H9 (cell line): ENCODE data around the gene CCDC85A. TPM values are rescaled to one million over a fixed set of nuclear protein-coding genes. Genes with fewer than 3 reads are reported as not detected.

ENCODE experiments used
- DNase-seq: peaks from one replicate; pipeline ENCODE4 v3.0.0-alpha.2; 2017
- H2AFZ ChIP-seq: one replicate; pipeline ENCODE4 v1.6.1; 2013; ENCODE audit warnings: mild to moderate bottlenecking, low read length, control low read depth, moderate library complexity
- H2AK5ac ChIP-seq: 2 replicates; pipeline ENCODE4 v1.6.1; 2013; ENCODE audit warnings: low read length, control low read depth, mixed read lengths; ENCODE audit not compliant: insufficient read length
- H2BK120ac ChIP-seq: one replicate; pipeline ENCODE4 v1.6.1; 2013; ENCODE audit warnings: low read depth, mild to moderate bottlenecking, low read length, control low read depth, inconsistent platforms; ENCODE audit not compliant: poor library complexity, severe bottlenecking
- H2BK12ac ChIP-seq: 2 replicates; pipeline ENCODE4 v1.6.1; 2013; ENCODE audit warnings: low read length, control low read depth, mixed read lengths, low read depth; ENCODE audit not compliant: insufficient read length
- H2BK15ac ChIP-seq: 2 replicates; pipeline ENCODE4 v1.6.1; 2013; ENCODE audit warnings: low read depth, low read length, control low read depth
- H2BK20ac ChIP-seq: one replicate; pipeline ENCODE4 v1.6.1; 2013; ENCODE audit warnings: low read depth, mild to moderate bottlenecking, low read length, control low read depth, inconsistent platforms; ENCODE audit not compliant: poor library complexity, severe bottlenecking
- H2BK5ac ChIP-seq: 2 replicates; pipeline ENCODE4 v1.6.1; 2013; ENCODE audit warnings: low read length, control low read depth, mixed read lengths; ENCODE audit not compliant: insufficient read length
- H3K14ac ChIP-seq: 2 replicates; pipeline ENCODE4 v1.6.1; 2013; ENCODE audit warnings: low read length, control low read depth; ENCODE audit not compliant: insufficient read depth
- H3K18ac ChIP-seq: 2 replicates; pipeline ENCODE4 v1.6.1; 2013; ENCODE audit warnings: low read depth, mild to moderate bottlenecking, mixed read lengths, low read length, control low read depth; ENCODE audit not compliant: insufficient read length
- H3K23ac ChIP-seq: 2 replicates; pipeline ENCODE4 v1.6.1; 2013; ENCODE audit warnings: low read length, control low read depth, mixed read lengths, low read depth; ENCODE audit not compliant: insufficient read length
- H3K23me2 ChIP-seq: 2 replicates; pipeline ENCODE4 v1.6.1; 2013; ENCODE audit warnings: low read depth, mild to moderate bottlenecking, mixed read lengths, low read length, control low read depth; ENCODE audit not compliant: insufficient read length, poor library complexity, severe bottlenecking
- H3K27ac ChIP-seq: 2 replicates; pipeline ENCODE4 v1.5.1; 2013; ENCODE audit warnings: low read length, control low read depth, mixed read lengths, low read depth; ENCODE audit not compliant: insufficient read length
- H3K27me3 ChIP-seq: 2 replicates; pipeline ENCODE4 v1.6.1; 2013; ENCODE audit warnings: low read length, control low read depth, inconsistent platforms; ENCODE audit not compliant: insufficient read depth
- H3K4ac ChIP-seq: 2 replicates; pipeline ENCODE4 v1.6.1; 2013; ENCODE audit warnings: low read depth, mild to moderate bottlenecking, control low read depth, inconsistent platforms, low read length, moderate library complexity
- H3K4me1 ChIP-seq: 2 replicates; pipeline ENCODE4 v1.6.1; 2013; ENCODE audit warnings: low read length, control low read depth, inconsistent platforms; ENCODE audit not compliant: insufficient read depth
- H3K4me2 ChIP-seq: 2 replicates; pipeline ENCODE4 v1.6.1; 2013; ENCODE audit warnings: low read length, control low read depth, mixed read lengths; ENCODE audit not compliant: insufficient read length, insufficient read depth
- H3K56ac ChIP-seq: 2 replicates; pipeline ENCODE4 v1.6.1; 2013; ENCODE audit warnings: low read depth, mild to moderate bottlenecking, mixed read lengths, low read length, control low read depth; ENCODE audit not compliant: insufficient read length
- H3K79me1 ChIP-seq: 2 replicates; pipeline ENCODE4 v1.6.1; 2013; ENCODE audit warnings: low read depth, mild to moderate bottlenecking, moderate library complexity, low read length, control low read depth, inconsistent platforms; ENCODE audit not compliant: insufficient read depth, poor library complexity, severe bottlenecking
- H3K79me2 ChIP-seq: 2 replicates; pipeline ENCODE4 v1.6.1; 2013; ENCODE audit warnings: low read length, control low read depth, inconsistent platforms; ENCODE audit not compliant: insufficient read depth
- H3K9ac ChIP-seq: 2 replicates; pipeline ENCODE4 v1.6.1; 2013; ENCODE audit warnings: low read length, control low read depth, mixed read lengths; ENCODE audit not compliant: insufficient read length; ENCODE audit errors: extremely low read depth
- H3K9me3 ChIP-seq: one replicate; pipeline ENCODE4 v1.6.1; 2013; ENCODE audit warnings: low read depth, low read length, inconsistent platforms; ENCODE audit not compliant: control insufficient read depth
- H3T11ph ChIP-seq: one replicate; pipeline ENCODE4 v1.6.1; 2013; ENCODE audit warnings: mild to moderate bottlenecking, low read length, control low read depth, inconsistent platforms
- H4K20me1 ChIP-seq: one replicate; pipeline ENCODE4 v1.6.1; 2013; ENCODE audit not compliant: control insufficient read depth, insufficient read length, insufficient read depth
- H4K5ac ChIP-seq: 2 replicates; pipeline ENCODE4 v1.6.1; 2013; ENCODE audit warnings: low read depth, mild to moderate bottlenecking, mixed read lengths, low read length, control low read depth; ENCODE audit not compliant: insufficient read length
- H4K8ac ChIP-seq: replicated peaks from 2 replicates; pipeline ENCODE4 v1.6.1; 2013; ENCODE audit warnings: low read length, control low read depth, mixed read lengths, low read depth; ENCODE audit not compliant: insufficient read length
- H4K91ac ChIP-seq: 2 replicates; pipeline ENCODE4 v1.6.1; 2013; ENCODE audit warnings: low read depth, mild to moderate bottlenecking, moderate library complexity, mixed read lengths, low read length, control low read depth; ENCODE audit not compliant: insufficient read length
- H3K27ac Mint-ChIP-seq, 3 experiments: 2 replicates in 2 of 3; 3 replicates in 1 of 3; pipeline ENCODE4 v1.8.0; 2020 to 2021; ENCODE audit warnings: mixed read lengths in 3 of 3, mild to moderate bottlenecking in 1 of 3, moderate library complexity in 1 of 3
- H3K27me3 Mint-ChIP-seq: 2 replicates; pipeline ENCODE4 v1.8.0; 2021; ENCODE audit warnings: low read depth, mild to moderate bottlenecking, moderate library complexity, mixed read lengths
- H3K36me3 Mint-ChIP-seq, 3 experiments: 2 replicates in 2 of 3; 3 replicates in 1 of 3; pipeline ENCODE4 v1.8.0; 2020 to 2021; ENCODE audit warnings: low read depth in 3 of 3, mixed read lengths in 3 of 3; ENCODE audit not compliant: insufficient read depth in 1 of 3
- H3K4me1 Mint-ChIP-seq, 2 experiments: 2 replicates each; pipeline ENCODE4 v1.8.0; 2020; ENCODE audit warnings: mixed read lengths in 2 of 2
- H3K4me3 Mint-ChIP-seq, 2 experiments: 2 replicates in 1 of 2; 3 replicates in 1 of 2; pipeline ENCODE4 v1.8.0; 2020 to 2021; ENCODE audit warnings: mild to moderate bottlenecking in 2 of 2, mixed read lengths in 2 of 2, moderate library complexity in 1 of 2
- H3K9me3 Mint-ChIP-seq, 2 experiments: 2 replicates in 1 of 2; 3 replicates in 1 of 2; pipeline ENCODE4 v1.8.0; 2020; ENCODE audit warnings: mild to moderate bottlenecking in 2 of 2, mixed read lengths in 2 of 2, moderate library complexity in 1 of 2
- whole genome bisulfite sequencing: extraction: QIAGEN DNeasy Blood & Tissue Kit; methylation state at CpG from one replicate; pipeline ENCODE4 v1.1.7; 2013; ENCODE audit warnings: missing lambda C conversion rate, low lambda C conversion rate, mixed read lengths; ENCODE audit not compliant: insufficient read length; ENCODE audit errors: extremely low coverage; 5-methylcytosine and 5-hydroxymethylcytosine counted together
- total RNA-seq: library from RNA; stranded (reverse); gene quantifications from 2 replicates; pipeline ENCODE4 v1.2.1, GENCODE V29; 2021
- TF ChIP-seq, protein P1 (sequence below): fragments of 200-600 bp; sonication (generic); conservative IDR thresholded peaks from 3 replicates; pipeline ENCODE4 v1.8.0; 2021; ENCODE audit warnings: antibody characterized with exemption, mild to moderate bottlenecking

Gene CCDC85A
- total RNA-seq, 1 experiment from 2014 or later = 0.17 TPM

GRCh38 chr2:56182420-56182819, 1.4 kb upstream of the CCDC85A start:
- Mint-ChIP-seq H3K4me1 (peaks cover 23 to 27% of the 10 kb centered on the region in 2 experiments), H3K27ac (no peak overlapping the region), H3K9me3 (peaks cover 0 to 3% of the 10 kb centered on the region in 2 experiments; a peak in 2 of 5 replicates), H3K4me3 (peak overlapping the region in 1 of 2 experiments; percentile 64; a peak in 2 of 5 replicates), H3K27me3 (peaks cover 97% of the 10 kb centered on the region), H3K36me3 (peaks cover 0 to 5% (median 0%) of the 10 kb centered on the region in 3 experiments; a peak in 3 of 7 replicates)
- TF ChIP-seq, protein P1, sequence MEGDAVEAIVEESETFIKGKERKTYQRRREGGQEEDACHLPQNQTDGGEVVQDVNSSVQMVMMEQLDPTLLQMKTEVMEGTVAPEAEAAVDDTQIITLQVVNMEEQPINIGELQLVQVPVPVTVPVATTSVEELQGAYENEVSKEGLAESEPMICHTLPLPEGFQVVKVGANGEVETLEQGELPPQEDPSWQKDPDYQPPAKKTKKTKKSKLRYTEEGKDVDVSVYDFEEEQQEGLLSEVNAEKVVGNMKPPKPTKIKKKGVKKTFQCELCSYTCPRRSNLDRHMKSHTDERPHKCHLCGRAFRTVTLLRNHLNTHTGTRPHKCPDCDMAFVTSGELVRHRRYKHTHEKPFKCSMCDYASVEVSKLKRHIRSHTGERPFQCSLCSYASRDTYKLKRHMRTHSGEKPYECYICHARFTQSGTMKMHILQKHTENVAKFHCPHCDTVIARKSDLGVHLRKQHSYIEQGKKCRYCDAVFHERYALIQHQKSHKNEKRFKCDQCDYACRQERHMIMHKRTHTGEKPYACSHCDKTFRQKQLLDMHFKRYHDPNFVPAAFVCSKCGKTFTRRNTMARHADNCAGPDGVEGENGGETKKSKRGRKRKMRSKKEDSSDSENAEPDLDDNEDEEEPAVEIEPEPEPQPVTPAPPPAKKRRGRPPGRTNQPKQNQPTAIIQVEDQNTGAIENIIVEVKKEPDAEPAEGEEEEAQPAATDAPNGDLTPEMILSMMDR = no peak
- H3T11ph ChIP-seq = no peak overlapping the region
- DNase-seq = peak; percentile 59
- peaks cover 64% of the 10 kb centered on the region for H3K27me3 ChIP-seq
- no peak overlapping the region for H3K18ac ChIP-seq
- H2BK15ac ChIP-seq = no peak overlapping the region
- H2BK120ac ChIP-seq = no peak overlapping the region
- H3K27ac ChIP-seq = no peak overlapping the region
- no peak overlapping the region for H2BK20ac ChIP-seq
- no peak overlapping the region for H4K91ac ChIP-seq
- H3K4me1 ChIP-seq = no peaks in the 10 kb centered on the region
- no peak overlapping the region for H3K4ac ChIP-seq
- no peak overlapping the region for H4K5ac ChIP-seq
- no CpG with 5 or more reads among the region's 2 CpGs for WGBS
- no peak overlapping the region for H2AK5ac ChIP-seq
- H3K79me2 ChIP-seq = no peaks in the 10 kb centered on the region
- H3K23ac ChIP-seq = no peak overlapping the region
- H3K4me2 ChIP-seq = no peak overlapping the region
- peaks cover 2% of the 10 kb centered on the region for H4K20me1 ChIP-seq
- H4K8ac ChIP-seq = no peak overlapping the region
- no peak overlapping the region for H2BK5ac ChIP-seq
- H2AFZ ChIP-seq = no peak overlapping the region
- H3K56ac ChIP-seq = no peak overlapping the region
- no peak overlapping the region for H3K14ac ChIP-seq
- H3K9me3 ChIP-seq = no peaks in the 10 kb centered on the region
- H2BK12ac ChIP-seq = no peak overlapping the region
- no peaks in the 10 kb centered on the region for H3K79me1 ChIP-seq
- peaks cover 18% of the 10 kb centered on the region for H3K23me2 ChIP-seq
- no peak overlapping the region for H3K9ac ChIP-seq
